GM12878 (cell line): ENCODE measurements around the gene TNS4.

Source experiments
- ATF2 ChIP-seq: IDR thresholded peaks from 2 replicates; pipeline ENCODE4 v1.6.1; 2012; ENCODE audit warnings: low read length, inconsistent platforms
- ATF7 ChIP-seq: fragments of 450-650 bp; IDR thresholded peaks from 2 replicates; pipeline ENCODE4 v1.6.1; 2016; ENCODE audit warnings: low read depth, mild to moderate bottlenecking
- CTCF ChIP-seq, 3 experiments: IDR thresholded peaks in 2 of 3; conservative IDR thresholded peaks in 1 of 3; 2 replicates each; pipeline ENCODE4 v1.5.1; 2011; ENCODE audit warnings: low read depth in 3 of 3, low read length in 3 of 3, mild to moderate bottlenecking in 3 of 3, control low read depth in 2 of 3, moderate library complexity in 2 of 3, inconsistent platforms in 1 of 3, mixed read lengths in 1 of 3; ENCODE audit not compliant: control insufficient read depth in 2 of 3, insufficient read depth in 1 of 3; ENCODE audit errors: extremely low read depth in 1 of 3
- HSF1 ChIP-seq: fragments of 150-350 bp; IDR thresholded peaks from 2 replicates; pipeline ENCODE4 v1.6.1; 2014; ENCODE audit warnings: mild to moderate bottlenecking, low read depth, low read length
- POLR2A ChIP-seq: IDR thresholded peaks from 2 replicates; pipeline ENCODE4 v1.6.1; 2011; ENCODE audit warnings: low read depth, mild to moderate bottlenecking, low read length
- REST ChIP-seq: IDR thresholded peaks from 2 replicates; pipeline ENCODE4 v1.6.1; 2012; ENCODE audit warnings: mild to moderate bottlenecking, low read depth, low read length
- SMAD5 ChIP-seq: IDR thresholded peaks from 2 replicates; pipeline ENCODE4 v1.6.1; 2016; ENCODE audit warnings: antibody characterized with exemption, low read depth
- SMC3 ChIP-seq: IDR thresholded peaks from 2 replicates; pipeline ENCODE4 v1.6.1; 2011; ENCODE audit warnings: low read length, improper control_type of control experiment, borderline replicate concordance
- SREBF1 ChIP-seq: IDR thresholded peaks from 2 replicates; pipeline ENCODE4 v1.6.1; 2012; ENCODE audit warnings: mild to moderate bottlenecking, low read length
- YY1 ChIP-seq: IDR thresholded peaks from 2 replicates; pipeline ENCODE4 v1.6.1; 2011; ENCODE audit warnings: low read depth, mild to moderate bottlenecking, low read length
- ZNF274 ChIP-seq: IDR thresholded peaks from one replicate; pipeline ENCODE4 v1.8.0; 2011; ENCODE audit not compliant: insufficient read length, insufficient read depth
- ZNF592 ChIP-seq: fragments of 450-650 bp; IDR thresholded peaks from 2 replicates; pipeline ENCODE4 v1.6.1; 2017; ENCODE audit warnings: mild to moderate bottlenecking, moderate library complexity

- TF ChIP-seq ATF2 (no peak), ZNF274 (no peak), ZNF592 (no peak), HSF1 (no peak), POLR2A (no peak), SMC3 (no peak), SMAD5 (no peak), YY1 (no peak), CTCF (IDR thresholded peaks at IDR 0.05 in 2 of 3, conservative IDR thresholded peaks at IDR 0.05 in 1 of 3; ENCODE audit: control insufficient read depth in 2 of 3, extremely low read depth in 1 of 3, insufficient read depth in 1 of 3, low read depth in 3 of 3, low read length in 3 of 3) (no peak), ATF7 (no peak), SREBF1 (no peak), REST (no peak)
These were observed 26.1 kb downstream of the TNS4 start for GRCh38 chr17:40475234-40475908.
